K562 (cell line): Measurements from ENCODE around the gene NPR3. TPM values are rescaled to one million over a fixed set of nuclear protein-coding genes. Genes with fewer than 3 reads are reported as not detected.

Experiments
- EHMT2 ChIP-seq: fragments of 450-650 bp; IDR thresholded peaks from 2 replicates; pipeline ENCODE4 v1.6.1; 2018; ENCODE audit warnings: antibody characterized with exemption
- FOXK2 ChIP-seq, 2 experiments: fragments of 450-650 bp; IDR thresholded peaks in 1 of 2; conservative IDR thresholded peaks in 1 of 2; 2 replicates each; pipeline ENCODE4 v1.6.1; 2016; ENCODE audit warnings: low read depth in 2 of 2, mild to moderate bottlenecking in 1 of 2
- HMGXB4 ChIP-seq: sonication (generic); formaldehyde crosslinking; IDR thresholded peaks from 2 replicates; pipeline ENCODE4 v1.8.1; 2023; ENCODE audit warnings: mild to moderate bottlenecking, missing genetic modification reagents
- NBN ChIP-seq: fragments of 450-650 bp; IDR thresholded peaks from 2 replicates; pipeline ENCODE4 v1.6.1; 2016; ENCODE audit warnings: low read depth, mild to moderate bottlenecking
- PBX2 ChIP-seq, 2 experiments: IDR thresholded peaks in 1 of 2; conservative IDR thresholded peaks in 1 of 2; 2 replicates each; pipeline ENCODE4 v1.6.1; 2016; ENCODE audit warnings: low read depth in 2 of 2, mild to moderate bottlenecking in 1 of 2, missing compliant biosample characterization in 1 of 2, missing genetic modification characterization in 1 of 2, moderate library complexity in 1 of 2
- ZNF311 ChIP-seq: fragments of 250-450 bp; sonication (Bioruptor Pico); IDR thresholded peaks from 2 replicates; pipeline ENCODE4 v1.4.0; 2020; ENCODE audit warnings: mild to moderate bottlenecking, moderate library complexity
- ZNF518B ChIP-seq: fragments of 250-450 bp; sonication (Bioruptor Pico); IDR thresholded peaks from 2 replicates; pipeline ENCODE4 v1.5.0; 2021; ENCODE audit warnings: mild to moderate bottlenecking, moderate library complexity
- ZNF592 ChIP-seq: fragments of 450-650 bp; IDR thresholded peaks from 2 replicates; pipeline ENCODE4 v1.6.1; 2017; ENCODE audit warnings: antibody characterized with exemption, mild to moderate bottlenecking
- ZSCAN32 ChIP-seq: fragments of 450-650 bp; formaldehyde crosslinking; IDR thresholded peaks from 2 replicates; pipeline ENCODE4 v1.4.0; 2020; ENCODE audit warnings: mild to moderate bottlenecking, moderate library complexity
- polyA plus RNA-seq, 8 experiments: library from polyadenylated mRNA; depleted of rRNA in 4 of 8; stranded (reverse) in 5 of 8; unstranded in 3 of 8; fragments of >200 nt; fragmentation: Nextera tagmentation in 2 of 8; fragmentation: Illumina TruSeq in 1 of 8; extraction: Ambion mirVana in 2 of 8; extraction: Trizol in 1 of 8; gene quantifications; 2 replicates each; pipeline versions ENCODE4 v1.2.1 to v1.2.3, GENCODE V29; 2011 to 2014; ENCODE audit warnings: inconsistent platforms in 1 of 8, missing spikeins in 1 of 8
- total RNA-seq, 7 experiments: library from RNA; depleted of rRNA in 6 of 7; stranded (reverse); fragments of >200 nt in 6 of 7; fragmentation: Illumina TruSeq in 2 of 7; extraction: Trizol in 2 of 7; gene quantifications; 2 replicates each; pipeline versions ENCODE4 v1.2.1 to v1.2.3, GENCODE V29; 2011 to 2021; ENCODE audit warnings: low replicate concordance in 1 of 7

Gene NPR3
- total and polyA plus RNA-seq, 9 of the 15 experiments (the other 6 are each of a cell fraction or from before 2014, with no cell fraction given), result 0.01 to 0.11 (median 0.04) TPM; not detected in 2

- no peak for TF ChIP-seq PBX2 (CRISPR knock-in tag; IDR thresholded peaks at IDR 0.05; ENCODE audit: low read depth)
- TF ChIP-seq PBX2 (tag; conservative IDR thresholded peaks at IDR 0.05; ENCODE audit: low read depth), result peak; percentile 34
- peak; percentile 47; the same call in 1 of the 2 replicates for TF ChIP-seq ZNF311 (CRISPR knock-in tag)
- TF ChIP-seq FOXK2 (conservative IDR thresholded peaks at IDR 0.05 in 1 of 2, IDR thresholded peaks at IDR 0.05 in 1 of 2; ENCODE audit: low read depth in 2 of 2), result peak in 1 of 2 experiments; percentile 63; a peak in 3 of 4 replicates
- TF ChIP-seq ZSCAN32 (CRISPR knock-in tag), result no peak
- TF ChIP-seq ZNF592, result peak; percentile 55; the same call in 1 of the 2 replicates
- peak; percentile 41; the same call in 1 of the 2 replicates for TF ChIP-seq NBN
- no peak for TF ChIP-seq HMGXB4 (CRISPR knock-in tag)
- TF ChIP-seq ZNF518B, result no peak
- 0 out of 2 replicates have a peak, but pooled peaks have one; percentile 50 for TF ChIP-seq EHMT2
These were observed 49.0 kb downstream of the NPR3 start (continued) for GRCh38 chr5:32760091-32760509.
